Measurements from ENCODE around the gene OR6K2.
"Not testable (repeated sequence)": the region's sequence is repeated elsewhere in the genome, so short reads cannot be mapped to it uniquely, and the experiment has no call there.

The OR6K2 gene

GRCh38 chr1:158700552-158700951 lies at the start of gene OR6K2:
TSS of gene OR6K2 (minus strand) at chr1:158700652. CDS start at chr1:158700652, 0 bp downstream.
- DNase-seq (ENCODE audit: low read depth in 3 of 3), result no peak

GRCh38 chr1:158735848-158736247 lies 35.4 kb upstream of the OR6K2 start:
- DNase-seq (ENCODE audit: low read depth in 3 of 3), result no peak

GRCh38 chr1:158732524-158732923 lies 32.1 kb upstream of the OR6K2 start:
- DNase-seq (ENCODE audit: low read depth in 3 of 3), result no peak

- DNase-seq (ENCODE audit: low read depth in 3 of 3), result no peak
Measured at GRCh38 chr1:158731707-158732106, 31.3 kb upstream of the OR6K2 start.

GRCh38 chr1:158730453-158730852 lies 30.0 kb upstream of the OR6K2 start:
- DNase-seq (ENCODE audit: low read depth in 3 of 3), result no peak

- no peak for DNase-seq (ENCODE audit: low read depth in 3 of 3)
Measured at GRCh38 chr1:158728510-158729225, 28.2 kb upstream of the OR6K2 start.

- DNase-seq (ENCODE audit: low read depth in 3 of 3), result no peak
Measured at GRCh38 chr1:158724442-158724841, 24.0 kb upstream of the OR6K2 start.

- DNase-seq (ENCODE audit: low read depth in 3 of 3), result no peak
Measured at GRCh38 chr1:158720620-158721019, 20.2 kb upstream of the OR6K2 start, which contains the start of gene OR6K3. TSS of gene OR6K3 (minus strand) at chr1:158720720. CDS start at chr1:158718115, 2,605 bp downstream.

GRCh38 chr1:158719664-158720063 lies 19.2 kb upstream of the OR6K2 start:
- no peak for DNase-seq (ENCODE audit: low read depth in 3 of 3)

GRCh38 chr1:158717344-158717743 lies 16.9 kb upstream of the OR6K2 start:
- no peak for DNase-seq (ENCODE audit: low read depth in 3 of 3)

- DNase-seq (ENCODE audit: low read depth in 3 of 3), result no peak
Measured at GRCh38 chr1:158716335-158716734, 15.9 kb upstream of the OR6K2 start.

- no peak for DNase-seq (ENCODE audit: low read depth in 3 of 3)
Measured at GRCh38 chr1:158714754-158715153, 14.3 kb upstream of the OR6K2 start.

GRCh38 chr1:158711098-158711497 lies 10.6 kb upstream of the OR6K2 start:
- DNase-seq (ENCODE audit: low read depth in 3 of 3), result no peak

- DNase-seq (ENCODE audit: low read depth in 3 of 3), result no peak
Measured at GRCh38 chr1:158706096-158706495, 5.6 kb upstream of the OR6K2 start.

- DNase-seq (ENCODE audit: low read depth in 3 of 3), result no peak
Measured at GRCh38 chr1:158694596-158694995, 5.9 kb downstream of the OR6K2 start.

- no peak for DNase-seq (ENCODE audit: low read depth in 3 of 3)
Measured at GRCh38 chr1:158692356-158692755, 8.1 kb downstream of the OR6K2 start.

- DNase-seq (ENCODE audit: low read depth in 3 of 3), result no peak
Measured at GRCh38 chr1:158691907-158692306, 8.5 kb downstream of the OR6K2 start.

GRCh38 chr1:158691149-158691548 lies 9.3 kb downstream of the OR6K2 start:
- DNase-seq (ENCODE audit: low read depth in 3 of 3), result not testable (repeated sequence)

- DNase-seq (ENCODE audit: low read depth in 3 of 3), result no peak
Measured at GRCh38 chr1:158689875-158690274, 10.6 kb downstream of the OR6K2 start.

- DNase-seq (ENCODE audit: low read depth in 3 of 3), result no peak
Measured at GRCh38 chr1:158689110-158689509, 11.3 kb downstream of the OR6K2 start.

GRCh38 chr1:158688343-158688742 lies 12.1 kb downstream of the OR6K2 start:
- not testable (repeated sequence) for DNase-seq (ENCODE audit: low read depth in 3 of 3)

- DNase-seq (ENCODE audit: low read depth in 3 of 3), result no peak
Measured at GRCh38 chr1:158687037-158687436, 13.4 kb downstream of the OR6K2 start.

GRCh38 chr1:158686111-158687009 lies 14.1 kb downstream of the OR6K2 start, which contains the start of gene SPTA1:
TSS of gene SPTA1 (minus strand) at chr1:158686715. CDS start at chr1:158686517, 198 bp downstream.
- no peak for DNase-seq (ENCODE audit: low read depth in 3 of 3)
